CD1c-positive myeloid dendritic cell (primary cell): ENCODE measurements around the gene PRKAA1.
A peak's percentile ranks its signal among the peaks of the same experiment; 100 is the strongest.
"Not testable (repeated sequence)": the region's sequence is repeated elsewhere in the genome, so short reads cannot be mapped to it uniquely, and the experiment has no call there.

Experiments
- DNase-seq: peaks from one replicate; pipeline ENCODE4 v3.0.0-alpha.2; 2016; ENCODE audit errors: extremely low spot score

Gene PRKAA1

DNA sequence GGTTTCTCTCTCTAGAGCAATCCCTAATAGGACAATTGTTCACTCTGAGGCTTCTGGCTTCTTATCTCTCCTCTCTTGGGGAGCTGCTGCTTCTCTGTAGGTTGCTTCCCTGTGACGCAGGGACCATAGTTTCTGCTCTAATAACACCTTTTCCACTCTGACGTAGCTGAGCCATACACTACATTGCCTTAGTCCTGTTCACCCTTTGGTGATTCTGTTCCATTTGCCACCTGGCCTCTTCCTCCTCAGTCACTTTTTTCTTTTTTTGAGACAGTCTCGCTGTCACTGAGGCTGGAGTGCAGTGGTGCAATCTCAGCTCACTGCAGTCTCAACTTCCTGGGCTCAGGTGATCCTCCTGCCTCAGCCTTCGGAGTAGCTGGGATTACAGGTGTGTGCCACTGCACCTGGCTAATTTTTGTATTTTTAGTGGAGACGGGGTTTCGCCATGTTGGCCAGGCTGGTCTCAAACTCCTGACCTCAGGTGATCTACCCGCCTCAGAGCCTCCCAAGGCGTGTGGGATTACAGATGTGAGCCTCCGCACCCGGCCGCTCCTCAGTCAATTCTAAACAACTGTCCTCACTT lies 27.4 kb upstream of the PRKAA1 start:
- not testable (repeated sequence) for DNase-seq

DNA sequence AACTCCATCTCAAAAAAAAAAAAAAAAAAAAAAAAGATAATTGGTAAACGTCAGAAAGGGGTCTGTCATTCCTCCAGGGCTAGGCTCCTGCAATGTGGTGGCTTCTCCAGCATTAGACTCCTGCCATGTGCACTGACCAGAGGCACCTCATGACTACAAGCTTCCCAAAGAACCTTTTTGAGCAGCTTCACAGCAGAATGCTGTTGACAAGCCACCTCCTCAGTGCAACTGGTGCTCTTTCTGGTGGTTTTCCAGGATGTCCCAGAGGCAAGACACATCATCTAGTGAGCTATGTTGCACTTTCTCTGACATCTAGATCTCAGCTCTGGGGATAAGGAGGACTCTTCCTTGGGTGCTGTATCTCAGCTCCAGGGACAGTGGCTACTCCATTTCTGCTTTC lies 25.3 kb upstream of the PRKAA1 start:
- no peak for DNase-seq

DNA sequence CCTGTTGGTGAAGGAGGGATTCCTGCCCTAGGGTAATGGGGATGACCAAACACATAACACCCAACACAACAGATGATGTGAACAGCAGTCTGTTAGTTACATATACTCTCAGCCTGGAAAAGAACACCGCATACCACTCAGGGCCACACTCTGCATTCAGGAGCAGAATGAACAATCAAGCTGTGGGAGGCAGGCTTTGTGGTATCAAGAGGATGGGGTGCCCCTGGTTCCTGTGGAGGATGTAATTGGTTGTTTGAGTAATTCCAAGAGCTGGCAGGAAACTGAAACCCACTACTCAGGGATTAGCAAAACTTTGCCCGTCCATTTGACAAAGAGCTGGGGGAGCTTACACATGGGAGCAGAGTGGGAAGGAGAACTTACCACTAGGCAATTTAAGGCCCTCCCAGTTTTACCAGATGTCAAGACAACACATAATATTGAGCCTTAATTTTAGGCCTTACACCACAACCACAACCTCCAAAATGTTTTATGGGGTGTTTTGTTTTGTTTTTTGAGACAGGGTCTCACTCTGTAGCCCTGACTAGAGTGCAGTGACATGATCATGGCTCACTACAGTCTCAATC lies 15.6 kb upstream of the PRKAA1 start:
- DNase-seq, result no peak

DNA sequence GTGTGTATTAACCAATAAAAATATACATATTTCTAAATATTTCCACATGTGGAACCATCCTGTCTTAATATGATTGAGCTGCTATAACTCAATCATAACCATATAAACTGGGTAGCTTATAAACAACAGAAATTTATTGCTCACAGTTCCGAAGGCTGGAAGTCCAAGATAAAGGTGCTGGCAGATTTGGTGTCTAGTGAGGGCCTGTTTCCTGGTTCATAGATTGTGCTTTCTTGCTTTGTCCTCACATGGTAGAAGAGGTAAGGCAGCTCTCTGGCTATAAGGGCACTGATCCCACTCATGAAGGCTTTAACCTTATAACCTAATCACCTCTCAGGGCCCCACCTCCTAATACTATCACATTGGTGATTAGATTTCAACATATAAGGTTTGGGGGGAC lies 14.0 kb upstream of the PRKAA1 start:
- DNase-seq, result no peak

DNA sequence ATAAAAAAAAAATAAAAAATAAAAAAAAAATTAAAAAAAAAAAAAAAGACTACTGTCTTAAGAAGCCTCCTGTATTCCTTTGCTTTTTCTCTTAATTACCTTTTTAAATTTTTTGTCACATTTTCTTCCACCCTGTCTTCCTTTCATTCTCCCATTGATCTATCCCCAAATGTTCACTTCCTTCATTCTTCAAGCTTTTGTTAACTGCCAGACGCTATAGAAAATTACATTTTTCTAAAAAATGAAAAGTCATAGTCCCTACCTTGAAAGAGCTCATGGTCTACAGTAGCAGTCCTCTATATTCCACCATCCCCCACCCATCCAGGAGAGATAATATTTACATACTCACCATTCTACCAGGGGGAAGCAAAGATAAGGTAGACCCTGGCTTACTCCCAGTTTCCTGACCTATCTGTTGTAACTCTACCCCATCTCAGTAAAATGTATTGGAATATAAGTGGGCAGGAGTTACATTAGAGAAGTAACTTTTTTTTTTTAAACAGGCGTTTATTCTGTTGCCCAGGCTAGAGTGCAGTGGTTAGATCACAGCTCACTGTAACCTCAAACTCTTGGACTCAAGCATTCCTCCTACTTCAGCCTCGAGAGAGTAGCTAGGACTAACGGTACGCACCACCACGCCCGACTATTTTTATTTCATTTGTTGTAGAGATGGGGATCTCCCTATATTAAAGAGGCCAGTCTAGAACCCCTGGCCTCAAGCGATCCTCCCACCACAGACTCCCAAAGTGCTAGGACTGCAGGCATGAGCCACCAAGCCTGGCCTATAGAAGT lies 3.8 kb upstream of the PRKAA1 start:
- no peak for DNase-seq

DNA sequence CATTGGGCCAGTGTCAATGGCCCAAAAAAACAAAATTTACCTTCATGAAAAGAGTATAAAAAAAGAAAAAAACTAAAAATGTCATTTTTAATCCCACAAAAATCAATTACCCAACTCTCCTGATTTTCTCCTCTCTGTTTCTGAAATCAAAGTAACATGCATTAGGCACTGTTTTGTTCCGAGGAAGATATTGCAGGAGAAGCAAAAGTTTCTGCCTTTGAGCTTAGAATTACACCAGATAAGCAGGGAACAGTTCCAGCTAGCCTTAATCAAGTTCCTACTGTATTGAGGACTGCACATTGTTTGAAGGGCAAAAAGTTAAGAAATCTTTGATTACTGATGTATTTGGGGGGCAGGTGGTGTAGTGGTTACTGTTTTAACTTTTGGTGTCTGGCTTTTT lies 1.1 kb upstream of the PRKAA1 start:
- no peak for DNase-seq

DNA sequence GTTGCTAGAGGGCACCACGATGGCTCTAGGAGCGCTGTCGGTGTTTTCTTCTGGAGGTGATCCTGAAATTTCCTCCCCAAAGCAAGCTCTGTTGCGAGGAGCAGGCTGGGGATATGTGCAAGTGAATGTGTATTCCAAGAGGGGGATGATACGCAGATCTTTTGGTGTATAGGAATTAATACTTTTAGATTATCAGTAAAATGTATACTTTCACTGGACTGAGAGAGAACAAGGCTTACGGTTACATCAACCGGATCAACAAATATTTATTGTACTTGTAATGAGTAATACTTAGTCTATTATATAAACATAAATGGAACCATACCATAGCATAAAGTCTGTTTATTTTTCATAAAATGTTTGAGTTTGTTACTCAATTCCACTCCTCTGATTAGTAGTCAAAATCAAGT lies 632 bp upstream of the PRKAA1 start:
- no peak for DNase-seq

DNA sequence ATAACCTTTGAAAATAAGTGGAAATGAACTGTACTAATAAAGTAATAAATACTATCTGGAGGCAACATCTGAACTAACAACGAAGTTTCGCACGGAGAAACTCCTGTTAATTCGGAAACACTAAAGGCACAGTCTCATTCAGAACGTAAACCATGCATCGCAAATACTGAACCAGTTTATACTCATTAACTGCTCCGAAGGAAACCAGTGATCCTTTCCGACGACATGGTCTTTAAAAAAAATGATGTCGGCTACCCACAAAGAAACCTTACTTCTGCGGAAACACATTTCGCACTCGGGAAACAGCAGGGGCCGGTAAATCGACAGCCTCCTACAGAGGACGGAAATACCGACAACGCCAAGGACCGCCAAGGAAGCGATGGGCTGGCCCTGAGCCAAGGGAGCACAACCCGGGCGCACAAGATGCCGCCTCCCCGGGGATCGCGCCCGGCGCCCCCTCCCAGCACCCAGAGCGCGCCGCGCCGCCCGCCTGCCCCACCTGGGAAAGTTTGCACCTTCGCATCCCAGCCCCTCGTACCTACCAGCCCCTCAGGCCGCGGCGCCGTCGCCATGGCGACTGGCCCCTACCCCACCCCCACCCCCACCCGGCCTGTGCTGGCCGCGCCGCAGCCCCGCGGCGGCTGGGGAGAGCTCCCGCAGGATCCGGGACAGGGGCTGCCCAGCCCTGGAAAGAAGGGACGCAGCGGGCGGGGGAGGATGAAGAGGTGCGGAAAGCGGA lies 732 bp downstream of the PRKAA1 start:
- DNase-seq, result peak; percentile 62

DNA sequence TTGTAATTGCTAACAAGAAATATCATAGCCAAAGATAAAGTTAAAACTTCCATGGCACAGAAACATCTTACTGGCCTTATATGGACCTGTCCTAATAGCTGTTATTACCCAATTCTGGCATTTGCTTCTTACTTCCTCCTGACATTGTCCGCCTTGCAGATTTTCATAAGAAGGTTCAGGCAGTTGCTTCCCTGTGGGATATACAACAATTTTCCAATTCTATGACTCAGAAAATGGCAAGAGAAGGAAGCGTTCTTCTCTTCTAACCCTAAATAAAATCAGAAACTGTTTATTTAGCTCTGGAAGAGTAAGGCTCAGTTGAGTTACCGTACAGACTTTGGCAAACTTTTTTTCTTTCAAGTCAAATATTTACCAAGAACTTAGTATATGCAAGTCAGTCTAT lies 1.7 kb downstream of the PRKAA1 start:
- peak; percentile 52 for DNase-seq

DNA sequence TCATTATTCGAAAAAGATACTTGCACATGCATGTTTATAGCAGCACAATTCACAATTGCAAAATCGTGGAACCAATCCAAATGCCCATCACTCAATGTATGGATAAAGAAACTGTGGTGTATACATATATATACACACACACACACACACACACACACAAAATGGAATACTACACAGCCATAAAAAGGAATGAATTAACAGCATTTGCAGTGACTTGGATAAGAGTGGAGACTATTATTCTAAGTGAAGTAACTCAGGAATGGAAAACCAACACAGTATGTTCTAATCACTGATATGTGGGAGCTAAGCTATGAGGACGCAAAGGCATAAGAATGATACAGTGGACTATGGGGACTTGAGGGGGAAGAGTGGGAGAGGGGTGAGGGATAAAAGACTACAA lies 3.3 kb downstream of the PRKAA1 start:
- not testable (repeated sequence) for DNase-seq

DNA sequence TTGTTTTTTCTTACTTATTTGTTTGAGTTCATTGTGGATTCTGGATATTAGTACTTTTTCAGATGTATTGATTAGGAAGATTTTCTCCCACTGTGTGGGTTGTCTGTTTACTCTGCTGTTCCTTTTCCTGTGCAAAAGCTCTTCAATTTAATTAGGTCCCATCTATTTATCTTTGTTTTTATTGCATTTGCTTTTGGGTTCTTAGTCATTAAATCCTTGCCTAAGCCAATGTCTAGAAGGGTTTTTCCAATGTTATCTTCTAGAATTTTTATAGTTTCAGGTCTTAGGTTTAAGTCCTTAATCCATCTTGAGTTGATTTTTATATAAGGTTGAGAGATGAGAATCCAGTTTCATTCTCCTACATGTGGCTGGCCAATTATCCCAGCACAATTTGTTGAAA lies 3.8 kb downstream of the PRKAA1 start:
- not testable (repeated sequence) for DNase-seq

DNA sequence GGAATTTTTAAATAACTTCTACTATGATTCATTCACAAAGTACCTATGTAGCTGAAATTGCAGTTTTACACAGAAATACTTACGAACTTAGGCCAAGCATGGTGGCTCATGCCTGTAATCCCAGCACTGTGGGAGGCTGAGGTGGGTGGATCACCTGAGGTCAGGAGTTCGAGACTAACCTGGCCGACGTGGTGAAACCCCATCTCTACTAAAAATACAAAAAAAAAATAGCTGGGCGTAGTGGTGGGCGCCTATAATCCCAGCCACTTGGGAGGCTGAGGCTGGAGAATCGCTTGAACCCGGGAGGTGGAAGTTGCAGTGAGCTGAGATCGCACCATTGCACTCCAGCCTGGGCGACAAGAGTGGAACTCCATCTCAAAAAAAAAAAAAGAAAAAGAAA lies 5.5 kb downstream of the PRKAA1 start:
- not testable (repeated sequence) for DNase-seq

DNA sequence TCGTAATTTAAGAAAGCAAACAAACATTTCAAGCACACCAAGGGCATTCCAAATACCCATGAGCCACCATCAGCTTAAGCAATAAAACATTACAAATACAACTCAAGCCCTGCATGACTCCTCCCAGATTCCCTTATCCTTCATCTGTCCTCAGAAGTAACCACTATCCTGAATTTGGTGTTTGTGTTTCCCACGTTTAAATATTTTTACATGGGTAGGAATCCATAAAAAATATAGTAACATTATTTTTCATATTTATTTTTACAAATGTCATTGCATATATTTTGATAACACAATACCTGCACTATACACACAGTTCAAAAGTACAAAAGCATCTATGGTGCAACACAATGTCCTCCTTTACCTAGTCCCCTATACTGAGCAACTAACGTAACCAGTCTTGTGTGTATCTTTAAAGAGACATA lies 6.4 kb downstream of the PRKAA1 start:
- DNase-seq, result no peak

DNA sequence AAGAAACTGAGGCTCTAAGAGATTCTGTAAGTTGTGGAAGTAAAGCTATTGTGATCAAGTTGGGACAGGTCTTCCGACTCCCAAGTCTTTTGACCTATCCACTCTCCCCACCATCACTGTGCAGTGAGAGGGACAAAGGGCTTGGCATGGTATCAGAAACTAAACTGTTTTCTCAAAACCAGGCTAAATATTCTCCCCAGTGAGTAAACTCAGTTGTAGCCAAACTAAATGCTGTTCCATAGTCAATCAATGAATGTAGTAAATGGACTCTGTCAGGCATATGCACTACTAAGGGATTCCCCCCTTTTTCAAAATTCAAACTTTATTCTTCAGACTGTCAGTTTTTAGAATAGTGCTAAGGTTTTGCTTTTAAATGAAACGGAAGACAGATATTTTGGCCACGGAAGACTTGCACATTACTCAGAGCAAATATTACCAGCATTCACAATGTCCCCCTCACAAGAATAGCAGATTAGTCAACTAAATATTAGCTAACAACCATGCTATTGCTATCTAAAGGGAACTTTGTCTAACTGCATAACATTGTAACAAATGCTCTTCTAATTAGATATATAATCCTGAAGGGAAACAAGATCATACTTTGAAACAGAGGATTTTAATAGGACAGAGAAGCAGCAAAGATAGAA lies 7.1 kb downstream of the PRKAA1 start:
- DNase-seq, result no peak

DNA sequence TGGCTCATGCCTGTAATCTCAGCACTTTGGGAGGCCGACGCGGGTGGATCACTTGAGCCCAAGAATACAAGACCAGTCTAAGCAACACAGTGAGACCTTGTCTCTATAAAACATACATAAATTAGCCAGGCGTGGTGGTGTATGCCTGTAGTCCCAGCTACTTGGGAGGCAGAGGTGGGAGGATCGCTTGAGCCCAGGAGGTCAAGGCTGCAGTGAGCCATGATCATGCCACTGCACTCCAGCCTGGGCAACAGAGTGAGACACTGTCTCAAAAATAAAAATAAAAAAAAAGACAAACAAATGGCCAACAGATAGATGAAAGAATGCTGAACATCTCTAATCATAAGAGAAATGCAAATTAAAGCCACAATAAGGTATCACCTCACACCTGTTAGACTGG lies 9.2 kb downstream of the PRKAA1 start:
- not testable (repeated sequence) for DNase-seq

DNA sequence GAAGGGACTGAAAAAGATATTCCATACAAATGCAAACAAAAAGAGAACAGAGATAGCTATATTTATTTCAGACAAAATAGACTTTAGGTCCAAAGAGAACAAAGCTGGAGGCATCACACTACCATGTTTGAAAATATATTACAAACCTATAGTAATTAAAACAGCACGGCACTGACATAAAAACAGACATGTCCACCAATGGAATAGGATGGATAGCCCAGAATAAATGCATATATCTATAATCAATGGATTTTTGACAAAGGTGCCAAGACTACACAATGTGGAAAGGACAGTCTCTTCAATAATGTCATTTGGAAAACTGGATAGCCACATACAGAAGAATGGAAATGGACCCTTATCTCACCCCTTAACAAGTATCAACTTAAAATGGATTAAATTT lies 10.2 kb downstream of the PRKAA1 start:
- no peak for DNase-seq

DNA sequence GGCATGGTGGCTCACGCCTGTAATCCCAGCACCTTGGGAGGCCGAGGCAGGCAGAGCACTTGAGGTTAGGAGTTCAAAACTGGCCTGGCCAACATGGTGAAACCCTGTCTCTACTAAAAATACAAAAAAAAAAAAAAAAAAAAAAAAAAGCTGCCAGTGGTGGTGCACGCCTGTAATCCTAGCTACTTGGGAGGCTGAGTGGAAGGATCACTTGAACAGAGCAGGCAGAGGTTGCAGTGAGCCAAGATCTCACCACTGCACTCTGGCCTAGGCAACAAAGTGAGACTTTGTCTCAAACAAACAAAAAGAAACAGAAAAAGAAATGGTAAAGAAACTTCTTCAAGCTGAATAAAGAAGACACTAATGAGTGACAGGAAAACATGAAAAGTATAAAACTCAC lies 11.5 kb downstream of the PRKAA1 start:
- not testable (repeated sequence) for DNase-seq

DNA sequence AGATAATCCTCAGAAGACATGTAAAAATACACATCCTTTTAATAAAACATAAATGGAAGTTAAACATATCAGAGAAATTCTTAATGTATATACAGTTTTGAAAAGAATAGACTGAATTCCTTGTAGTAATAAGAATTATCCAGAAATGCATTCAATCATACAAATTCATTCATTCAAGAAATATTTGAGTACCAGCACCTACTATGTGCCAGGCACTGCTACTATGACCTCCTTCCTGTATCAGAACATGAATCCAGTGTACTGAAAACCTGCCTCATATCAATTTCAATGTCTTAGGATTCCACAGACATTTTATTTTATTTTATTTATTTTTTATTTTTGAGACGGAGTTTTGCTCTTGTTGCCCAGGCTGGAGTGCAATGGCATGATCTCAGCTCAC lies 13.3 kb downstream of the PRKAA1 start:
- no peak for DNase-seq

DNA sequence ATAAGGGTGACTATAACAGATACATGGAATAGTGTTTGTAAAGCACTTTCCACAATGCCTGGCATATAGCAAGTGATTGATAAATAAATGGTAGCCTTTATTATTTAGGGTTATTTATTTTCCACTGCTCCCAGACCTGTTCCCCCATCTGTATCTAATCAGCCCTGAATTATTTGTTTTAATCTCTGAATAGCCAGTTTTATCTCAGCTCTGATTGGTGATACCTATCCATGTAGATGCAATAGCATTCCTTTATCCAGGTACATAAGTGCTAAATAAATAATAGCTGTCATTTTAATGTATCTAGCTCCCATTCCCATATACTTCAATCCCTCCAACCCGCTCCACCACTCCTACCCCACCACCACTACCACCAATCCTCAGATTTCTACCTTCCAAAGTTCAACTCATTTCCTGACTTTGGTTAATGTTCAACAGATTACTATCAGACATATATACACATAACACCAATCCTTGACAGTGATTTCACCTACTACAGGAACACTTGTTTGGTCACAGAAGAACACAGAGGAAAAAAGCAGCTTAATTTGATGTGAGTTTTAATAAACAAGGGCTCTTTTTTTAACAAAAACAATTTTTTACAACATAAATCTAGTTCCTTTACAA lies 14.0 kb downstream of the PRKAA1 start:
- DNase-seq, result no peak

DNA sequence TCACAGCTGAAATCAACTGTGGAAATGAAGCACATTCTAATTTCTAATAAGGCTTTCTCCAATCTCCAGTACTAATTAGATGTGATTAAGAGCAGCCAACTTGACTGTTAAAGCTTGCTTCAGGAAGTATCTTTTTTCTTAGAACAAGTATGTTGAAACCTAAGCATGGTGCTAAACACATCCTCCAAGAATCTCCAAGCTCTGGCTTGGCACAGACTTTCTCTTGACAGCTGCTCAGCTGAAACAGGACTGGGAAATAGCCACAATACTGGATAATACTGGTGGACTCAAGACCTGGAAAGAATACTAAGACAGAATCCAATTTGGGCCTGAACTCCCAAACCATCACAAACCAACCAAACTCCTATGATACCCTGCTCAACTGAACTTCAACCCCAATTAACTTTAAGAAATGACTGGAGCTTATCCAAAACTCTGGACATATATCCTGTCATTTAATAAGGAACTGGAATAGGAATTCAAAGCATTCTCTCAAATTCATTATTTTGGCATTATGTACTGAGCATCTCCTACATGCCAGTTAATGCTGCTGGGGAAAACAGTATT lies 16.2 kb downstream of the PRKAA1 start:
- DNase-seq, result no peak

DNA sequence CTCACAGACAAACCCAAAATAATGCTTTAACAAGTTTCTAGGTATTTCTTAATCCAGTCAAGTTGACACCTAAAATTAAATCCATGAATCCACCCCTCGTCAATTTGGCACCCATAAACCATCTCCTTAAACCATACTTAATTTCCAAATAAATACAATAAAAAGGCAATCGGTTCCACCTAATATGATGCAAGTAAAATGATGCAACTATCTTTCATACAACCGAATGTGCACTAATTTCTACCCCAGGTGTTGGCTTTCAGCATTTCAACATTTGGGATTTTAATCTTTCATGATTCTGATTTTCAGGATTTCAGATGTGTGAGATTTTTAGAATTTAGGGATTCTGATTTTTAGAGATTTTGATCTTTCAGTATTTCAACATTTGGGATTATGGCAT lies 17.3 kb downstream of the PRKAA1 start:
- no peak for DNase-seq
